Renal pelvis (tissue), 12 donors: Measurements from ENCODE around the gene TIMM10. TPM values are rescaled to one million over a fixed set of nuclear protein-coding genes. Genes with fewer than 3 reads are reported as not detected.

Experiments
- DNase-seq: peaks from one replicate; pipeline ENCODE4 v3.0.0-alpha.2; 2013
- long read RNA-seq, 16 experiments: transcript quantifications; one replicate each; lab custom pipeline, GENCODE V29; 2026
- polyA plus RNA-seq, 3 donors: library from polyadenylated mRNA; unstranded; fragments of 120-200 nt; gene quantifications; one replicate each; pipeline ENCODE4 v1.2.1, GENCODE V29; 2013; ENCODE audit not compliant: insufficient read length in 3 of 3

Gene TIMM10, protein sequence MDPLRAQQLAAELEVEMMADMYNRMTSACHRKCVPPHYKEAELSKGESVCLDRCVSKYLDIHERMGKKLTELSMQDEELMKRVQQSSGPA
- polyA plus RNA-seq, result 10 to 100 TPM; 33.1 to 47.7 (median 40.0) TPM
- long read RNA-seq, donor 1, transcript TIMM10-201 (3 exons, 680 nt), result major isoform, 56 of 58 reads
- long read RNA-seq, donor 1, partial matches to known transcripts, result 0 of 58 reads
- long read RNA-seq, donor 1, other reads (novel, unspliced or antisense), result 0 of 58 reads
- long read RNA-seq, donor 2, transcript TIMM10-201 (3 exons, 680 nt), result major isoform, 38 of 47 reads
- long read RNA-seq, donor 2, partial matches to known transcripts, result 6 of 47 reads
- long read RNA-seq, donor 2, other reads (novel, unspliced or antisense), result 0 of 47 reads
- long read RNA-seq, donor 3, transcript TIMM10-201 (3 exons, 680 nt), result major isoform, 59 of 60 reads
- long read RNA-seq, donor 3, partial matches to known transcripts, result 0 of 60 reads
- long read RNA-seq, donor 3, other reads (novel, unspliced or antisense), result 0 of 60 reads
- long read RNA-seq, donor 4, transcript TIMM10-202 (3 exons, 530 nt), result minor isoform, 7 of 85 reads
- long read RNA-seq, donor 4, transcript TIMM10-201 (3 exons, 680 nt), result major isoform, 78 of 85 reads
- long read RNA-seq, donor 4, partial matches to known transcripts, result 0 of 85 reads
- long read RNA-seq, donor 4, other reads (novel, unspliced or antisense), result 0 of 85 reads
- long read RNA-seq, donor 5, transcript TIMM10-201 (3 exons, 680 nt), result major isoform, 33 of 36 reads
- long read RNA-seq, donor 5, partial matches to known transcripts, result 0 of 36 reads
- long read RNA-seq, donor 5, other reads (novel, unspliced or antisense), result 0 of 36 reads
- long read RNA-seq, donor 6, transcript TIMM10-201 (3 exons, 680 nt), result major isoform, 57 of 68 reads
- long read RNA-seq, donor 6, partial matches to known transcripts, result 7 of 68 reads
- long read RNA-seq, donor 6, other reads (novel, unspliced or antisense), result 0 of 68 reads
- long read RNA-seq, donor 7, transcript TIMM10-201 (3 exons, 680 nt), result major isoform, 78 of 80 reads
- long read RNA-seq, donor 7, partial matches to known transcripts, result 0 of 80 reads
- long read RNA-seq, donor 7, other reads (novel, unspliced or antisense), result 0 of 80 reads
- long read RNA-seq, donor 8, transcript TIMM10-201 (3 exons, 680 nt), result major isoform, 20 of 20 reads
- long read RNA-seq, donor 8, partial matches to known transcripts, result 0 of 20 reads
- long read RNA-seq, donor 8, other reads (novel, unspliced or antisense), result 0 of 20 reads
- long read RNA-seq, donor 9, transcript TIMM10-201 (3 exons, 680 nt), result major isoform, 69 of 73 reads
- long read RNA-seq, donor 9, partial matches to known transcripts, result 0 of 73 reads
- long read RNA-seq, donor 9, other reads (novel, unspliced or antisense), result 0 of 73 reads
- long read RNA-seq, donor 10, transcript TIMM10-201 (3 exons, 680 nt), result major isoform, 29 of 29 reads
- long read RNA-seq, donor 10, partial matches to known transcripts, result 0 of 29 reads
- long read RNA-seq, donor 10, other reads (novel, unspliced or antisense), result 0 of 29 reads
- long read RNA-seq, donor 11, transcript TIMM10-201 (3 exons, 680 nt), result major isoform, 35 of 35 reads
- long read RNA-seq, donor 11, partial matches to known transcripts, result 0 of 35 reads
- long read RNA-seq, donor 11, other reads (novel, unspliced or antisense), result 0 of 35 reads
- long read RNA-seq, donor 12, transcript TIMM10-201 (3 exons, 680 nt), result major isoform, 63 of 68 reads
- long read RNA-seq, donor 12, transcript TIMM10-202 (3 exons, 530 nt), result minor isoform, 5 of 68 reads
- long read RNA-seq, donor 12, partial matches to known transcripts, result 0 of 68 reads
- long read RNA-seq, donor 12, other reads (novel, unspliced or antisense), result 0 of 68 reads
- long read RNA-seq, donor 13, transcript TIMM10-201 (3 exons, 680 nt), result major isoform, 35 of 36 reads
- long read RNA-seq, donor 13, partial matches to known transcripts, result 0 of 36 reads
- long read RNA-seq, donor 13, other reads (novel, unspliced or antisense), result 0 of 36 reads
- long read RNA-seq, donor 14, result 0 reads
- long read RNA-seq, donor 15, transcript TIMM10-201 (3 exons, 680 nt), result major isoform, 76 of 87 reads
- long read RNA-seq, donor 15, partial matches to known transcripts, result 8 of 87 reads
- long read RNA-seq, donor 15, other reads (novel, unspliced or antisense), result 0 of 87 reads
- long read RNA-seq, donor 16, transcript TIMM10-201 (3 exons, 680 nt), result major isoform, 67 of 75 reads
- long read RNA-seq, donor 16, partial matches to known transcripts, result 6 of 75 reads
- long read RNA-seq, donor 16, other reads (novel, unspliced or antisense), result 0 of 75 reads

GRCh38 chr11:57530596-57531507 lies at the start of gene TIMM10:
TIMM10 (minus strand) TSS chr11:57530754; CDS start chr11:57530189, 565 bp downstream.
- DNase-seq, result peak; percentile 97

DNA sequence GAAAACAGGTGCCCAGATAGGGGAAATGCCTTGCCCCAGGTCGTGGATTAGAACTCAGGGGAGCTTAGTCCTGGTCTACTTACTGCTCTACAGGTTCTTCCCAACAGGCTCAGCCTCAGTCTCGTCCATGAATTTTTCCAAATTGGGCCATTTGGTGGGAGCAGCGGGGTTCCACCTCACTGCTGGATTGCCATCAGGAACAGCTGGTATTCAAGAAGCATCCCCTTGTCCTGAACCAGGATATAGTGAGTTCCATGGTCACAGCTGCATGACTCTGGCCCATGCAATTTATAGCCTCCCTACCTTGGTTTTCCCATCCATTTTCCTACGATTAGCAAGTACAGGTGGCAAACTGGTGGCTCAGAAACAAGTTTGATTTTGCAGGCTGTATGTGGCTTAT lies 43.5 kb upstream of the TIMM10 start:
- DNase-seq, result no peak

GRCh38 chr11:57571606-57572005 lies 41.1 kb upstream of the TIMM10 start:
- DNase-seq, result no peak

- DNase-seq, result peak; percentile 86
Observed at GRCh38 chr11:57568330-57568766, 37.8 kb upstream of the TIMM10 start.

GRCh38 chr11:57567515-57568329 lies 37.2 kb upstream of the TIMM10 start, which contains the start of gene UBE2L6:
UBE2L6 (minus strand) TSS chr11:57567672; CDS start chr11:57567611, 61 bp downstream.
- DNase-seq, result peak; percentile 36

DNA sequence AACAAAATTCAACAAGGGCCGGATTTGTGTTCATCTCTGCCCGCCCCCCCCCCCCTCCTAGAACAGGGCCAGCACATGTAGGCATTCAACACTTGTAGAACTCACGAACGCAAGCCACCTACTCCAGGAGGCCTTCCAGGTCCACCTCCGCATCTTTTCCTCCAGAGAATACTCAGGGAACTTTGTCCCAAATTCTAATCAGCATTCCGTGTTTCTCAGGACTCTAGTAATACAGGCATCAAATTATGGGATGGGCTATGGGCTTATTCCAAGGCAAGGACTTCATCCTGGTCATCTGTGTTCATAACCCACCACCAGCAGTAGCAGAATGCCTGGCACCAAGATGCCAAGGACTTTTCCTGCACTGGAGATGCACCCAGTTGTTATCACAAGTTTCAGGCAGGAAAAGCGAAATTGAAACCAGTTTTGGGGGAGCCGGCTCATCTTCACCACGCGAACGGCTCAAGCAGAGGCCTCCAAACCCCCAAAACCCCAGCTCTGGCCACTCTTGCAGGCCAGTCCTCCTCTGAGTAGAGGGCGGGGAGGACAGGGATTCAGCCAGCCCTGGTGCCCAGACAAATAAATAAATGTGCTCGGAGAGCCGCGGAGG lies 36.5 kb upstream of the TIMM10 start:
- DNase-seq, result no peak

DNA sequence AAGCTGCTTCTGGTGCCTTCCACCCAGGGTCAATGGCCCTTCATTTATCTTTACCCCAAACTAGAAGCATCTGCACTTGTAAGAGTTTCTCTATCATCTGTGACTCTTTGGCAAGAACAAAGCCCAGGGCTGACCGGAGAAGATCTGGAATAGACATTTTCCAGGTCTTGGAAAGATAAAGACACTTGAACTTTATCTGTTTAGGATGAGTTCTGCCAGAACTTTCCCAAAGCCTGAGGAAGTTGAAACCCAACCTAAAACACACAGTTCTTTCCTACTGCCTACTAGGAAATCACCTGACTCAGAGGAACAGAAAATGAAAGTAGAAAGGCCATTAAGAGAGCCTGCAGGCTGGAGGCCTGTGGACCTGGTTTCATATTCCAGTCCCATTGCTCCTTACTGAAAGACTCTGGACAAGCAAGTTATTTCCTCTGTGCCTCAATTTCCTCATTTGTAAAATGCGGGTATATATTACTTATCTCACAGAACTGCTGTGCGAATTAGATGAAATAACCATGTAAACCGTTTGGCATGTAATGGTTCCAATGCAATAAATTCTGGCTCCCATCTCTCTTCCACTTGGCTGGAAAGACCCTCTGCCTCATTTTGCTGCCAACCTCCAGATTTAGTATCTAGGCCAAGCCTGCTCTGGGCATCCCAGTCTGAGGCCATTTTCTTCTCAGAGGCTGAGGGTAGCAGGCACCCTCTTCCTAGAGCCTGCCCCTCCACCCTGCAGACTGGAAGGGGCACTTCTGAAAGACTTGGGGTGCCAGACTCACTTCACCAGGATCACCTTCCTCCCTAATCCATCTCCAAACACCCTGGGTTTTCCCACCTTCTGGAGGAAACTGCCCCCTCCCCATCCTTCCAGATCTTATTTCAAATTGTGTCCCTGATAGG lies 35.7 kb upstream of the TIMM10 start:
- peak; percentile 49 for DNase-seq

- no peak for DNase-seq
Observed at GRCh38 chr11:57562596-57562995, 32.0 kb upstream of the TIMM10 start.

DNA sequence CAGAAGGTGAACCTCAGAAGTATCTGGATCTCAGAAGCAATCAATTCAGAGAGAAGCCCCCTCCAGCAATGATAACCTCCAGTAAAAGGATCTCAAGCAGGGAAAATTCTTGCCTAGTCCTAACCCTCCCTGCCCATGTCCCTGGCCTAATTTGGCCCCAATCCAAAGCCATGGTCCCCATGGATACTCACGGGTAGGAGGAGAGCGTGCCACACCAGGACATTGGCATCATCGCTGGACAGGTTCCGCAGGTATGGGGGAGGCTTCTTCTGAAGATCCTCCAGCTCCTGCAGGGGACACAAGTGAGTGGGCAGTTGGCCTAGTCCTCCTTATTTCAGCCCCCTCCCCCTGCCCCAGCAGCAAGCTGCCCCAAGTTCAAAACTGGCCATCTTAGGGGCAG lies 29.6 kb upstream of the TIMM10 start:
- no peak for DNase-seq

GRCh38 chr11:57556041-57556440 lies 25.5 kb upstream of the TIMM10 start:
- DNase-seq, result no peak

DNA sequence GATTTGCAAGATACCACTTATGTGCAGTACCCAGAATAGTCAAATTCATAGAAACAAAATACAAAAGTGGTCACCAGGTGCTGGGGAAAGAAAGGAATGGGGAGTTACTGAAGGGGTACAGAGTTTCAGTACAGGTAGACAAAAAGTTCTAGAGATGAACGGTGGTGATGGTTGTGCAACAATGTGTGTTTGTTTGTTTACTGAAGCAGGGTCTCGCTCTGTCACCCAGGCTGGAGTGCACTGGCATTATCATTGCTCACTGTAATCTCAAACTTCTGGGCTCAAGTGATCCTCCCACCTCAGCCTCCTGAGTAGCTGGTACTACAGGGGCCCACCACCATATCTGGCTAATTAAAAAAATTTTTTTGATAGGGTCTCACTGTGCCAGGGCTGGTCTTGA lies 24.8 kb upstream of the TIMM10 start:
- no peak for DNase-seq

DNA sequence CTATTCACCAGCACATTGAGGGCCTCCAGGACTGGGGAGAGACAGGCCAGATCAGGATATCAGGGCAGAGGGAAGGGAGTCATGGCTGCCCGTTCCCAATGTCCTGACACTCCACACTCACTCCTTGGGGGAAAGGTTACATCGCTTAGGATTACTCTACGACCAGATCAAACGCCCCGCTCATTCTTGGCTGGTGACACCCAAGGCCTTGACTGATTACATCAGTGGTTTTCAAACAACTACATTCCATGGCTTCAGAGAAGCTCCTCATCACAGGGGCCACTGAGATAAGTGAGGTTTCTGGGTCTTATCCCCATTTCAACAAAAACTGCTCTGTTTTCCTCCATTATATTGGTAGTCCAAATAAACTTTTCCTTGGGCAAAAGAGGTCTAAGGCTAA lies 21.9 kb upstream of the TIMM10 start:
- DNase-seq, result no peak

DNA sequence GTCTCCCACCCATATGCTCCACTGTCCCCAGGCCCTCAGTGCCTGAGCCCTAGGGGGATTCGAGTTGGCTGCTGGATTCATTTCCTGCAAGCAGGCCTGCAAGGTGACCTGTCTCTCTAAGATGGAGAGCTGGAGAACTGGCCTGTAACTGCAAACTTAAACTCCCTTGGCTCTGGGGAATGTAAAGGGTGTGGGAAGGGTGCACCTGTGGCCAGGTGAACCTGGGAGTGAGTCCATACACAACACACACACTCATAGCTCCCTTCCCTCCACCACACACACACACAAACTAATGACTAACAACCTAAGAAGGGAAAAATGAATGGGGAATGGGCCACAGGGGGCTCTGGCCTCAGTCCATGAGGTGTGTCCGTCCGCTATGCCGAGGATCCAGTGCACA lies 21.4 kb upstream of the TIMM10 start:
- no peak for DNase-seq

DNA sequence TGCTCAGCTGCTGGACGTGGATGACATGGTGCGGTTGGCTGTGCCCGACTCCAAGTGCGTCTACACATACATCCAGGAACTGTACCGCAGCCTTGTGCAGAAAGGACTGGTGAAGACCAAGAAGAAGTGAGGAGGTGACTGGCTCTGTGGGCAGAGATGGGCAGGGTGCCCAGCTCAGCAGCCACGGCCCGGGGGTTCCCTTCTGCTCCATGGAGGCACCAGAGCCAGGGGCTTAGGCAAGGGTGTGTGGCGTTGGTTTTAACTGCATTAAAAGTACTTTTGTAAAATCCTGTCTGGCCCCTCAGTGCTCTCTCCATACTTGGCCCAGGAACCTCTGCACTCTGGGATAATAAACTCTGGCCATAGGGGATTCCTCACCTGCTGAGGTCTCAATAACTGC lies 19.4 kb upstream of the TIMM10 start:
- no peak for DNase-seq

GRCh38 chr11:57547854-57548377 lies 17.4 kb upstream of the TIMM10 start:
- DNase-seq, result no peak
